ENCODE measurements around the gene SLC6A12.

GRCh38 chr12:220491-220890, 6.5 kb upstream of the SLC6A12 start:
- no peak for TF ChIP-seq ZNF585B (tag by site-specific recombination; IDR thresholded peaks at IDR 0.05)
- no peak for TF ChIP-seq ATF2 (tag by site-specific recombination; IDR thresholded peaks at IDR 0.05; ENCODE audit: low read depth)
- TF ChIP-seq ZXDB (tag by site-specific recombination; IDR thresholded peaks at IDR 0.05) = no peak
- no peak for TF ChIP-seq ZNF175 (tag by site-specific recombination; IDR thresholded peaks at IDR 0.05)
- TF ChIP-seq, protein P1, sequence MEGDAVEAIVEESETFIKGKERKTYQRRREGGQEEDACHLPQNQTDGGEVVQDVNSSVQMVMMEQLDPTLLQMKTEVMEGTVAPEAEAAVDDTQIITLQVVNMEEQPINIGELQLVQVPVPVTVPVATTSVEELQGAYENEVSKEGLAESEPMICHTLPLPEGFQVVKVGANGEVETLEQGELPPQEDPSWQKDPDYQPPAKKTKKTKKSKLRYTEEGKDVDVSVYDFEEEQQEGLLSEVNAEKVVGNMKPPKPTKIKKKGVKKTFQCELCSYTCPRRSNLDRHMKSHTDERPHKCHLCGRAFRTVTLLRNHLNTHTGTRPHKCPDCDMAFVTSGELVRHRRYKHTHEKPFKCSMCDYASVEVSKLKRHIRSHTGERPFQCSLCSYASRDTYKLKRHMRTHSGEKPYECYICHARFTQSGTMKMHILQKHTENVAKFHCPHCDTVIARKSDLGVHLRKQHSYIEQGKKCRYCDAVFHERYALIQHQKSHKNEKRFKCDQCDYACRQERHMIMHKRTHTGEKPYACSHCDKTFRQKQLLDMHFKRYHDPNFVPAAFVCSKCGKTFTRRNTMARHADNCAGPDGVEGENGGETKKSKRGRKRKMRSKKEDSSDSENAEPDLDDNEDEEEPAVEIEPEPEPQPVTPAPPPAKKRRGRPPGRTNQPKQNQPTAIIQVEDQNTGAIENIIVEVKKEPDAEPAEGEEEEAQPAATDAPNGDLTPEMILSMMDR (tag by site-specific recombination; IDR thresholded peaks at IDR 0.05) = no peak
- no peak for TF ChIP-seq ZNF24 (tag by site-specific recombination; IDR thresholded peaks at IDR 0.05)
